ENCODE measurements around the gene GRIN2D.
A peak's percentile ranks its signal among the peaks of the same experiment; 100 is the strongest.
"Not testable (repeated sequence)": the region's sequence is repeated elsewhere in the genome, so short reads cannot be mapped to it uniquely, and the experiment has no call there.

GRIN2D gene

GRCh38 chr19:48393559-48394330, at the start of gene GRIN2D:
Gene GRIN2D (plus strand): TSS chr19:48393668. CDS start chr19:48398393, 4,725 bp downstream.
- DNase-seq: no peak

DNA sequence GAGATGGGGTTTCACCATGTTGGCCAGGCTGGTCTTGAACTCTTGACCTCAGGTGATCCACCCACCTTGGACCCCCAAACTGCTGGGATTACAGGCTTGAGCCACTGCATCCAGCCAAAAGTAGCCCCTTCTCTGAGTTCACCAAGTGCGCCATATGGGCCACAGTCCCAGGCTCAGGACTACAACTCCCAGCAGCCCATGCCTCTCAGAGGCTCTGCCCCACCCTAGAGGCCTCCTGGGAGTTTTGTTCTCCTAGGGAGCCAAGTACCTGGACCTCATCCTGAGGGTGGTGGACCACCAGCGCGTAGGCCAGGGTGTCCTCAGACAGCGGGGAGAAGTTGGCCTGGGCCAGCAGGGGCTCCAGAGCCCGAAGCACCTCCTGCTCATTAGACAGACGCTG, 48.6 kb upstream of the GRIN2D start:
- DNase-seq: no peak

- no peak for DNase-seq
Observed at GRCh38 chr19:48346191-48346590, 47.3 kb upstream of the GRIN2D start.

DNA sequence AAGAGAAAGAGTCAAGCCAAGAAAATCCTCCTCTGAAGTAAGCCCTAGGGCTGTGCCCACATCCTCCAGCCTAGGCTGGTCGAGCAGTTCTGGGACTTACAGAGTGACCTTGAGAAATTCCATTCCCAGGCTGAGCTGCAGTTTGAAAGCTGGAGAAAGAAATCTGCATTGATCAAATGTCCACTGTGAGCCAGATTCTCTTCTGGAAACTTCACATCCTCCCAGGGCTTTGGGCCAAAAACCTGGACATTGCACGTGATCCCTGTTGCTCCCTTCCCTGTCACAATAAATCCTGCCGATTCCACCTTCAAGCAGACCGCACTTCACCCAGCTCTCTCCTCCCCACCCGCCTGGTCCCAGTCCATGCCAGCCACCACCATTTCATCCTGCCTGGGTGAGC, 45.4 kb upstream of the GRIN2D start:
- DNase-seq: no peak

DNA sequence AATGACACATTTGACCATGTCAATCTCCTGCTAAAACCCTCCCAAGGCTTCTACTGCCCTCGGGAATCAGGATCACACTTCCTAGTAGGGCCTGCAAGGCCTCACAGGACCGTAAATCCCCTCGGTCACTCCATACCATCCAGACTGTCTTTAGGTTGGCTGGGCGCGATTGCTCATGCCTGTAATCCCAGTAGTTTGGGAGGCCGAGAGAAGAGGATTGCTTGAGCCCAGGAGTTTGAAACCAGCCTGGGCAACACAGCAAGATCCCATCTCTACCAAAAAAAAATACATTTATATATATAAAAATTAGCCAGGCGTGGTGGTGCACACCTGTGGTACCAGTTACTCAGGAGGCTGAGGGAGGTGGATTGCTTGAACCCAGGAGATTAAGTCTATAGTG, 44.7 kb upstream of the GRIN2D start:
- DNase-seq: no peak

DNA sequence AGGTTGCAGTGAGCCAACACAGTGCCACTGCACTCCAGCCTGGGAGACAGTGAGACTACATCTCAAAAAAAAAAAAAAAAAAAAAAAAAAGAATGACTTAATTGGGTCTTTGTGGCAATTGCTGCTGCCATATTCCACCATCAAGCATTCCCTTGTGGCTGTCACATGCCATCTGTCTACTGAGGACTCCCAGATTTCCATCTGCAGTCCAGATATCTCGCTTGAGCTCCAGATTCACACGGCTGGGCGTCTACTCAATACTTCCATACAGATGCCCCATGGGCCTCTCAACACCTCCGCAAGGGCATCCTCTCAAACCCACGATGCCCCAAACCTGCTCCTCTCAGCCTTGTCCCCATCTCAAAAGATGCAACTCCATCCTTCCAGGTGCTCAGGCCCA, 42.6 kb upstream of the GRIN2D start:
- no peak for DNase-seq

DNA sequence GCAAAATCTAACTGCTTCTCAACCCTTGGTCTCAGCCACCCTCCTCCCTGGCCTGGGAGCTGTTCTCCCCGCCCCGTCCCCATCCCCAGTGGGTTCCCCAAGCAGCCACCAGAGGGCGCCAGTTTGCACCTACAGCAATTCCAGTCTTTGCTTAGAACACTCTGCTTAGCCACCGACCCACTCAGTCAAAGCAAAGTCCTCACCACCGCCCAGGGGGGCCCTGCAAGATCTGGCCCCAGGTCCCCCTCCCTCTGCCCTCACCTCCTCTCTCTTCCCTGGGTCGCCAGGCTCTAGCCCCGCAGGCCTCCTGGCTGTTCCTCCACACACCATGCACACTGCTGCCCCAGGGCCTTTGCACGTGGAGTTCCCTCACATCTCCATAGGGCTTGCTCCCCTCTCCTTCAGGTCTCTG, 42.1 kb upstream of the GRIN2D start:
- DNase-seq: peak; percentile 28

DNA sequence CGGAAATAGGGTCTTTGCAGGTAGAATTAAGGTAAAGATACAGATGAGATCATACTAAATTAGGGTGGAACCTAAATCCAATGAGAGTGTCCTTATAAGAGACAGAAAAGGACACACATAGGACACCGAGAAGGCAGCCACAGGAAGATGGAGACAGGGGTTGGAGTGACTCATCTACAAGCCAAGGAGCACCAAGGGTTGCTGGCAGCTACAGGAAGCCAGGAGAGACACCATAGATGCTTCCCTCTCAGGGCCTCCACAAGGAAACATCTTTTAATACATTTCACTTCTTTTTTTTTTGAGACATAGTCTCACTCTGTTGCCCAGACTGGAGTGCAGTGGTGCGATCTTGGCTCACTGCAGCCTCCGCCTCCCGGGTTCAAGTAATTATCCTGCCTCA, 39.8 kb upstream of the GRIN2D start:
- no peak for DNase-seq

DNA sequence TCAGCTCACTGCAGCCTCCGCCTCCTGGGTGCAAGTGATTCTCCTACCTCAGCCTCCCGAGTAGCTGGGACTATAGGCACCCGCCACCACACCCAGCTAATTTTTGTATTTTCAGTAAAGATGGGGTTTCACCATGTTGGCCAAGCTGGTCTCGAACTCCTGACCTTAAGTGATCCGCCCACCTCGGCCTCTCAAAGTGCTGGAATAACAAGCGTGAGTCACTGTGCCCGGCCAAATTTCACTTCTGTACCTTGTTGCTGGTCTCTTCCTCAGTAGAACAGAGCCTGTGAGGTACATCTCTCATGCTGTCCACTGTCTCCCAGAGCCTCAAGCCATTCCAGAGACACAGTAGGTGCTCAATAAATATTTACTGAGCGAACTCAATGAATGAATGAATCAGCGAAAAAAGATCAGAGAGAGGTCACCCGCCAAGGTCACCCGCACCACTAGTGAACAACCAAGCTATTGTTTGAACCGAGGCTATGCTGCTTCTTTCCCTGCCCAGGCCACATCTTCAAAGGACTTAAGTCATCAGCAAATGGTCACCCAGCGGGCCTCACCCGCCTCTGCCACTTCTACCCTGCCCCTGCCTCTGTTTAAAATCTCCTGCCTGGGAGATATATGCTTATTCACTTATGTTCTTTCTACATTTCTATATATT, 39.0 kb upstream of the GRIN2D start:
- no peak for DNase-seq

DNA sequence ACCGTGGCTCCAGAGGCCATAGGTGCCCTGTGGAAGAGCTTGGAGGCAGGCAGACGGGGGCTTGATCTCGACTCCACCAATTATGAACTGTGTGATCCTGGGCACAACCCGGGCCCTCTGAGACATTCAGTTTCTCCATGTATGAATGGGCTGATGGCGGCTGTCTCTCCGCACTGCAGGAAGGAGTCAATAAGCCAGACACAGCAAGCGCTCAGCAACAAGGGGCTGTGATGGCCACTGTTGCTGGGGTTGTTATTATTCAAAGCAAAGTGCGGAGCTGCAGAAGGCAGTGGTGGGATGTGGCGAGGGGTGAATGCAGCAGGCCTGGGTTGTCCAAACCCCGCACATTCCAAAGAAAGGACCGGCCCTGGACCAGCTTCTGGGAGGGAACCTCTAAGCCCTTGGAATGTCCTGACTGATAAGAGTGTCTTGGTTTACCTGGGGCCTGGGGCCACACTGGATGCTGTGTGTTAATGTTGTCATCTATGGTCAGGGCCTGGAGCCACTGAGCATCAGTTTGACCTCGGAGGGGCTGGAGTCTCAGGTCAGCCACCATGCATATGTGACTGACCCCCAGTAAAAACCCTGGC, 38.0 kb upstream of the GRIN2D start:
- no peak for DNase-seq

GRCh38 chr19:48359123-48359522, 34.3 kb upstream of the GRIN2D start:
- no peak for DNase-seq

GRCh38 chr19:48361912-48362311, 31.6 kb upstream of the GRIN2D start:
- no peak for DNase-seq

- peak; percentile 95 for DNase-seq
Observed at GRCh38 chr19:48362716-48363499, 30.6 kb upstream of the GRIN2D start.

DNA sequence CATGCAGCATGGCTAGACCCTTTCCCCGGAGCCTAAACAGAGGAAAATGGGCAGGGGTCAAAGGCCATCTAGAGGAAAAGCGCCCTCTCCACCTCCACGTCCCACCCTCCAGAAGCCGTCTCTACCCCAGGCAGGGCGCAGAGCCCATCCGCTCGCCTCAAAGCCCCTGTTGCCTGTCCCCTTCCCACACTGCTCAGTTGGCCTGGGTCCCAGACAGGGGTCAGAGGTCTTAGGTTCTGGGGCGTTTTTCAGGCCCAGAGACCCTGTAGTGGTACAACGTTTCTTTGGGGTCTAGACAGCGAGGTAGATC, 30.0 kb upstream of the GRIN2D start:
- DNase-seq: no peak

DNA sequence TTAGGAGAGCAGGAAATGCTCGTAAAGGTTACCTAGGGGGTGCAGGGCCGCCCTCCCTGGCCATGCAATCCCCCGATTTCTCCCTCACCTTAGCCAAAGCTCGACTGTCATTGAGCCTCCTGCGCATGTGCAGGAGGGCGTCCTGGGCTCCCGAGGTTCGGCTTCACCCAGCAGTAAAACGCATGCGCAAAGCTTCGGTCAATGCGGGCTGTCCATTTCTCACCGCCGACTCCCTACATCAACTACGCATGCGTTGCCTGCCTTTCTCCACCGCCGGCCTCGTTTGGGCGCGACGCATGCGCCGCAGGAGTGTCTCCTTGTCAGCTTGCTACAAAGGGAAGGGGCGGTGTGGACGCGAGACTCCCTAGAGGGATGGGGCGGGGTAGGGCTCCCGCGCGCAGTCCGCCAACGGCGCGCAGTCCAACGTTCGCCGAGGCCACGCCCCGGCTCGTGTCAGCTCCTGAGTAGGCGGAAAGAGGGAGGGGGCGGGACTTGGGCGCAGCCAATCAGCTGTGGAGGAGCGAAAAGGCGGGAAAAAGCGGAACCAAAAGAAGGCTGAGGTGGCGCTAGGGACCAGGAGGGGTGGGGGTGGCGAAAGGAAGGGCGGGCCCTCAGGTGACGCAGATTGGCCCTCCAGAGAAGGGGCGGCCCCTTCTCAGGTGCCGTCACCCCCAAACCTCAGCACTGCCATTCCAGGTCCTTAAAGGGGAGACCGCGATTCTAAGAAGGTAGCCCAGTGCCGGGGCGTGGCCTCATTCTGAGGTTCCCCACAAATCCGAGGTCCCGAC, 29.5 kb upstream of the GRIN2D start, which contains the start of the genes SYNGR4 and TMEM143:
Gene SYNGR4, plus strand, starts transcription at position 558 of the 788 bp plus-strand sequence. CDS start 1,476 bp downstream, outside the sequence.
Gene TMEM143, minus strand, starts transcription at position 131 of the 788 bp plus-strand sequence. Its CDS starts 20 bp downstream, at position 111.
- DNase-seq: peak; percentile 98

GRCh38 chr19:48364598-48365348, 28.7 kb upstream of the GRIN2D start:
- no peak for DNase-seq

GRCh38 chr19:48365602-48366001, 27.9 kb upstream of the GRIN2D start:
- DNase-seq: no peak

DNA sequence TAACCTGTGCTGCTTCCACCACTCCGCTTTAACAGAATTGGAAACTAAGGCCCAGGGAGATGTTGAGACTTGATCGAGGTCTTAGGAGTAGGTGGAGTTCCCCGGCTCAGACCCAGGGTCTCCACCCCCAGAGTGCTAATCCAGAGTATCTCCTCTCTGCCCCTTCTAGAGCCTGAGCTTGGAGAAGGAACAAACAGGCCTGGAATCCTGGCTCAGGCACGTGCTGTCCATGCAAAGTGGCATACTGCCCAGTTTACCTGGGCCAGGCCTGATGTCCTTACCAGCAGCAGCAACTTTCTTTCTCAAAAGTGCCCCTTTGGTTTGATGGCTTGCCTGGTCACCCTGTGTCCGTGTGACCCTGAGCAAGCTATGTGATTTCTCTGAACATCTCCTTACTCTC, 25.6 kb upstream of the GRIN2D start:
- DNase-seq: no peak

GRCh38 chr19:48368936-48369335, 24.5 kb upstream of the GRIN2D start:
- no peak for DNase-seq

- no peak for DNase-seq
Observed at GRCh38 chr19:48370955-48371354, 22.5 kb upstream of the GRIN2D start.

DNA sequence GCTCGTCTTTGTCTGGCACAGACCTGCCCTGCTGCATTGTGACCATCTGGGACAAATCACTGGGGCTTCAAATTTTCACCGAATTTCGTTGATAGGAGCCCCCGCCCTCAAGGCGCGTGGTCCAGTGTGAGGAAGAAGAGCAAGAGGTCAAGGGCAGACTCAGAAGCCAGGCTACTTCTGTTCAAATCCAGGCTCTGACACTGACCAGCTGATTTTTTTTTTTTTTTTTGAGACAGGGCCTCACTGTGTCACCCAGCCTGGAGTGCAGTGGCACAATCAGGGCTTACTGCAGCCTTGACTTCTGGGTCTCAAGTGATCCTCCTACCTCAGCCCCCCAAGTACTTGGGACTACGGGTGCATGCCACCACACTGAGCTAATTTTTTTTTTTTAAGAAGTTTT, 22.1 kb upstream of the GRIN2D start:
- no peak for DNase-seq

DNA sequence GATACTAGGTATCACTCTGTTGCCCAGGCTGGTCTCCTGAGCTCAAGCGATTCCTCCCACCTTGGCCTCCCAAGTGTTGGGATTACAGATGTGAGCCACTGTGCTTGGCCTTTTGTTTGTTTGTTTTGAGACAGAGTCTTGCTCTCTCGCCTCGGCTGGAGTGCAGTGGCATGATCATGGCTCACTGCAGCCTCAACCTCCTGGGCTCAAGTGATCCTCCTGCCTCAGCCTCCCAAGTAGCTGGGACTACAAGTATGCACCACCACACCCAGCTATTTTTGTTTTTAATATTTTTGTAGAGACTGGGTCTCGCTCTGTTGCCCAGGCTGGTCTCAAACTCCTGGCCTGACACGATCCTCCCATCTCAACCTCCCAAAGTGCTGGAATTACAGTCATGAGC, 21.7 kb upstream of the GRIN2D start:
- not testable (repeated sequence) for DNase-seq

Data from NCI-H510A treated with DMSO at 0.1 percent for 48 hours (cell line).